Breast epithelium (tissue), 4 donors: ENCODE measurements around the gene THAP12. TPM values are rescaled to one million over a fixed set of nuclear protein-coding genes. Genes with fewer than 3 reads are reported as not detected.
"Not testable (repeated sequence)": the region's sequence is repeated elsewhere in the genome, so short reads cannot be mapped to it uniquely, and the experiment has no call there.

ENCODE experiments used
- DNase-seq, 2 donors: peaks; one replicate each; pipeline ENCODE4 v3.0.0-alpha.2; 2019; ENCODE audit warnings: low spot score in 2 of 2
- H3K27ac ChIP-seq, 2 donors: fragments of 200-600 bp; sonication (generic) in 1 of 2; one replicate each; pipeline ENCODE4 v1.5.1; 2016 to 2019; ENCODE audit warnings: mild to moderate bottlenecking in 1 of 2
- H3K27me3 ChIP-seq, 2 donors: fragments of 200-600 bp; sonication (generic) in 1 of 2; one replicate each; pipeline versions ENCODE4 v1.5.1 to v1.6.0; 2017 to 2019; ENCODE audit warnings: control low read depth in 1 of 2, mild to moderate bottlenecking in 1 of 2
- H3K36me3 ChIP-seq: fragments of 200-600 bp; one replicate; pipeline ENCODE4 v1.5.1; 2019
- H3K4me1 ChIP-seq, 2 donors: fragments of 200-600 bp; sonication (generic); one replicate each; pipeline ENCODE4 v1.5.1; 2016 to 2019; ENCODE audit warnings: control low read depth in 1 of 2
- H3K4me3 ChIP-seq, 3 donors: fragments of 200-600 bp; sonication (generic); 1 replicate in 2 of 3; 2 replicates in 1 of 3; pipeline ENCODE4 v1.5.1; 2016 to 2019; ENCODE audit warnings: mild to moderate bottlenecking in 3 of 3, moderate library complexity in 2 of 3
- H3K9me3 ChIP-seq, 2 donors: fragments of 200-600 bp; sonication (generic) in 1 of 2; one replicate each; pipeline ENCODE4 v1.5.1; 2016 to 2019; ENCODE audit warnings: control low read depth in 1 of 2
- POLR2A ChIP-seq: fragments of 450-650 bp; IDR thresholded peaks from one replicate; pipeline ENCODE4 v1.6.1; 2016; ENCODE audit warnings: antibody characterized with exemption, mild to moderate bottlenecking, moderate library complexity
- POLR2AphosphoS5 ChIP-seq, 3 donors: sonication (generic); formaldehyde crosslinking; IDR thresholded peaks; one replicate each; pipeline ENCODE4 v1.6.1; 2017; ENCODE audit warnings: antibody characterized with exemption in 3 of 3
- intact Hi-C: fragments of 100-400 bp; cut with DNase I; formaldehyde crosslinking; loops from one replicate; pipeline ENCODE4 v1.15.1; 2023; ENCODE audit warnings: low total_unique reads
- total RNA-seq, 3 donors: library from RNA; depleted of rRNA; stranded (reverse); fragments of >200 nt; gene quantifications; one replicate each; pipeline ENCODE4 v1.1.0, GENCODE V29; 2016
- TF ChIP-seq, protein P1 (sequence below), 3 donors: fragments of 450-650 bp; IDR thresholded peaks; one replicate each; pipeline ENCODE4 v1.5.1; 2016 to 2017; ENCODE audit warnings: antibody characterized with exemption in 3 of 3, mild to moderate bottlenecking in 3 of 3, moderate library complexity in 3 of 3

The THAP12 gene
- total RNA-seq, 3 donors from 2014 or later, result 42.3 to 49.9 (median 49.5) TPM

- H3K4me3 ChIP-seq, result no peak overlapping the region
- H3K9me3 ChIP-seq, result no peaks in the 10 kb centered on the region
- no peaks in the 10 kb centered on the region for H3K36me3 ChIP-seq
- TF ChIP-seq POLR2A, result no peak
- no peaks in the 10 kb centered on the region for H3K27me3 ChIP-seq
- no peaks in the 10 kb centered on the region for H3K4me1 ChIP-seq
- intact Hi-C loops, result no loop called here
- DNase-seq, result no peak
- no peak overlapping the region for H3K27ac ChIP-seq
Measured at GRCh38 chr11:76419896-76420295, 39.0 kb upstream of the THAP12 start.

- Histone ChIP-seq H3K4me3 (no peak overlapping the region), H3K36me3 (no peaks in the 10 kb centered on the region), H3K9me3 (no peaks in the 10 kb centered on the region), H3K27me3 (no peaks in the 10 kb centered on the region), H3K27ac (no peak overlapping the region), H3K4me1 (no peaks in the 10 kb centered on the region)
- TF ChIP-seq POLR2A (no peak), POLR2AphosphoS5 (IDR thresholded peaks at IDR 0.05) (no peak)
- intact Hi-C loops, result no loop called here
- DNase-seq, result no peak
Measured at GRCh38 chr11:76415073-76415472, 34.1 kb upstream of the THAP12 start.

DNA sequence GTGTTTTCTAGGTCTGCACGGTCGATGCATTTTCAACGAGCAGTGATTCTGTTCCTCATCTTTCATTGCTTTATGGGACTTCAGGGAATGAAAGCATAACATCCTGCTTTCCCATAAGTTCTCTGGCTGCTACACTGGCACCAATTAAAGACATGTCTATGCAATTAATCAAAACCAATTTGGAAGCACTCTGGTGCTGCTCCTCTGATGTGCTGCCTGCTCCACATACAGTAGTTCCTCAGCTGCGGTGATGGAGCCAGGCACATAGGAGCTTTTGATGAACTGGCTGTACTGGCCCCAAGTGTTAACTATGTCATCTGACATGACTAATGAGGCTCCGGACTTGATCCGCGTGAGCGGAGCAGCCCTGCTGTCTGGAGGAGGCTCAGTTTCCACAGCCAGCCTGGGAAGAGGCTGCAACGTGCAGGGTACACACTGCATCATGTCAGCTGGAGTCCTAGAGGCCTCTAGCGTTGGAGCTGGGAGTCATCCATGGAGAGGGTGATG, 30.0 kb upstream of the THAP12 start:
- no peaks in the 10 kb centered on the region for H3K27me3 ChIP-seq
- no peak for DNase-seq
- H3K9me3 ChIP-seq, result no peaks in the 10 kb centered on the region
- no peaks in the 10 kb centered on the region for H3K36me3 ChIP-seq
- H3K27ac ChIP-seq, result no peak overlapping the region
- no peaks in the 10 kb centered on the region for H3K4me1 ChIP-seq
- intact Hi-C loops, result no loop called here
- TF ChIP-seq POLR2AphosphoS5 (IDR thresholded peaks at IDR 0.05), result no peak
- TF ChIP-seq, protein P1, sequence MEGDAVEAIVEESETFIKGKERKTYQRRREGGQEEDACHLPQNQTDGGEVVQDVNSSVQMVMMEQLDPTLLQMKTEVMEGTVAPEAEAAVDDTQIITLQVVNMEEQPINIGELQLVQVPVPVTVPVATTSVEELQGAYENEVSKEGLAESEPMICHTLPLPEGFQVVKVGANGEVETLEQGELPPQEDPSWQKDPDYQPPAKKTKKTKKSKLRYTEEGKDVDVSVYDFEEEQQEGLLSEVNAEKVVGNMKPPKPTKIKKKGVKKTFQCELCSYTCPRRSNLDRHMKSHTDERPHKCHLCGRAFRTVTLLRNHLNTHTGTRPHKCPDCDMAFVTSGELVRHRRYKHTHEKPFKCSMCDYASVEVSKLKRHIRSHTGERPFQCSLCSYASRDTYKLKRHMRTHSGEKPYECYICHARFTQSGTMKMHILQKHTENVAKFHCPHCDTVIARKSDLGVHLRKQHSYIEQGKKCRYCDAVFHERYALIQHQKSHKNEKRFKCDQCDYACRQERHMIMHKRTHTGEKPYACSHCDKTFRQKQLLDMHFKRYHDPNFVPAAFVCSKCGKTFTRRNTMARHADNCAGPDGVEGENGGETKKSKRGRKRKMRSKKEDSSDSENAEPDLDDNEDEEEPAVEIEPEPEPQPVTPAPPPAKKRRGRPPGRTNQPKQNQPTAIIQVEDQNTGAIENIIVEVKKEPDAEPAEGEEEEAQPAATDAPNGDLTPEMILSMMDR (IDR thresholded peaks at IDR 0.05), result no peak
- no peak for TF ChIP-seq POLR2A
- no peak overlapping the region for H3K4me3 ChIP-seq

DNA sequence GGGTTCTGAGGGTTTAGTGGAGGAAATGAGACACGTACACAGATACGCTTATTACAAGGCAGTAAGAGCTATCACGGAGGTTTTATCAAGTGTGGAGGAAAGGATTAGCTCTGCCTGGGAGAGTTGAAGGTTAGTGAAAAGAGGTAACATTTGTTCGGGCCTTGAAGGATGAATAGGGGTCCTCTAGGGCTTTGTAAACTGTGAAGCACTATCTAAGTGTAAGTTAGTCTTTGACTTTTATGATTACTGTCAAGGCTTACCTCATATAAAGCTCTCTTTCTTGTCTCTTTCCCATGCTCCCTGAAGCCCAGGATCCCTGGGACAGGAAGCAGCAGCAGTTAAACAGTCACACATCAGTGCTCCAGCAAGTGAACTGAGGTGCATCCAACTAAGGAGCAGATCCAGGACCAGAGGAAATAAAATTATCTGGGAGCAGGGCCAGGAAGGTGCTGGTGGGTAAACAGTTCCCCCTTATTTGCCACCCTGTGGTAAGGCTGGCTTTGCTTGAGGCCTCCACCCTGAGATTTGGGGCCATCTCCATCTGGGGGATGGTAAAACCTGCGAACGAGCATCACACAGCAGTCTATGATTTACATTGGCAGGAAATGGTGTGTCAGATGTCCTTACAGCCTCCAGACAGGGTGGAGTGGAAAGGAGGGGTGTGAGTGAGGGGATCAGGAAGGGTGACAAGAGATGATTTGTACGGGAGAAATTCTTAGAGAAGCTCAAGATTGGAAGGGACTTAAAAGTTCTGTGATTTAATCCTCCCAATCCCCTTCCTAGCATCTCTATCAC, 27.4 kb upstream of the THAP12 start:
- Histone ChIP-seq H3K4me1 (no peaks in the 10 kb centered on the region), H3K27me3 (no peaks in the 10 kb centered on the region), H3K36me3 (no peaks in the 10 kb centered on the region), H3K4me3 (no peak overlapping the region), H3K27ac (no peak overlapping the region), H3K9me3 (no peaks in the 10 kb centered on the region)
- no peak for DNase-seq
- TF ChIP-seq, protein P1 (IDR thresholded peaks at IDR 0.05), result no peak
- TF ChIP-seq POLR2AphosphoS5 (IDR thresholded peaks at IDR 0.05), result no peak
- no peak for TF ChIP-seq POLR2A
- intact Hi-C loops, result no loop called here

- intact Hi-C loops, result no loop called here
- Histone ChIP-seq H3K36me3 (no peaks in the 10 kb centered on the region), H3K9me3 (no peaks in the 10 kb centered on the region), H3K4me3 (no peak overlapping the region), H3K4me1 (no peaks in the 10 kb centered on the region), H3K27ac (no peak overlapping the region), H3K27me3 (no peaks in the 10 kb centered on the region)
- DNase-seq, result no peak
- TF ChIP-seq, protein P1 (IDR thresholded peaks at IDR 0.05), result no peak
- TF ChIP-seq POLR2A (no peak), POLR2AphosphoS5 (IDR thresholded peaks at IDR 0.05) (no peak)
Measured at GRCh38 chr11:76406359-76406758, 25.4 kb upstream of the THAP12 start.

DNA sequence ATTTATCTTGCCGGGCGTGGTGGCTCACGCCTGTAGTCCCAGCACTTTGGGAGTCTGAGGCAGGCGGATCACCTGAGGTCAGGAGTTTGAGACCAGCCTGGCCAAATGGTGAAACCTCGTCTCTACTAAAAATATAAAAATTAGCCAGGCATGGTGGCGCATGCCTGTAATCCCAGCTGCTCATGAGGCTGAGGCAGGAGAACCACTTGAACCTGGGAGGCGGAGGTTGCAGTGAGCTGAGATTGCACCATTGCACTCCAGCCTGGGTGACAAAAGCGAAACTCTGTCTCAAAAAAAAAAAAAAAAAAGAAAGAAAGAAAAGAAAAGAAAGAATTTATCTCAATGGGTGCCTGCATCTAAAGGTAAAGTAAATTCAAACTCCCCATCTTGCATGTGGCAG, 20.6 kb upstream of the THAP12 start:
- H3K9me3 ChIP-seq, H3K36me3 ChIP-seq, H3K4me3 ChIP-seq, H3K27me3 ChIP-seq, H3K4me1 ChIP-seq, intact Hi-C loops, DNase-seq, H3K27ac ChIP-seq: not testable (repeated sequence)
